NCI-H2227 (cell line): ENCODE data around the gene CREBL2.
"Not testable (repeated sequence)": the region's sequence is repeated elsewhere in the genome, so short reads cannot be mapped to it uniquely, and the experiment has no call there.

Experiments used
- DNase-seq: peaks from one replicate; lab custom pipeline; 2025; ENCODE audit not compliant: unreplicated experiment; lab: John Stamatoyannopoulos, UW

Gene CREBL2, protein sequence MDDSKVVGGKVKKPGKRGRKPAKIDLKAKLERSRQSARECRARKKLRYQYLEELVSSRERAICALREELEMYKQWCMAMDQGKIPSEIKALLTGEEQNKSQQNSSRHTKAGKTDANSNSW

DNA sequence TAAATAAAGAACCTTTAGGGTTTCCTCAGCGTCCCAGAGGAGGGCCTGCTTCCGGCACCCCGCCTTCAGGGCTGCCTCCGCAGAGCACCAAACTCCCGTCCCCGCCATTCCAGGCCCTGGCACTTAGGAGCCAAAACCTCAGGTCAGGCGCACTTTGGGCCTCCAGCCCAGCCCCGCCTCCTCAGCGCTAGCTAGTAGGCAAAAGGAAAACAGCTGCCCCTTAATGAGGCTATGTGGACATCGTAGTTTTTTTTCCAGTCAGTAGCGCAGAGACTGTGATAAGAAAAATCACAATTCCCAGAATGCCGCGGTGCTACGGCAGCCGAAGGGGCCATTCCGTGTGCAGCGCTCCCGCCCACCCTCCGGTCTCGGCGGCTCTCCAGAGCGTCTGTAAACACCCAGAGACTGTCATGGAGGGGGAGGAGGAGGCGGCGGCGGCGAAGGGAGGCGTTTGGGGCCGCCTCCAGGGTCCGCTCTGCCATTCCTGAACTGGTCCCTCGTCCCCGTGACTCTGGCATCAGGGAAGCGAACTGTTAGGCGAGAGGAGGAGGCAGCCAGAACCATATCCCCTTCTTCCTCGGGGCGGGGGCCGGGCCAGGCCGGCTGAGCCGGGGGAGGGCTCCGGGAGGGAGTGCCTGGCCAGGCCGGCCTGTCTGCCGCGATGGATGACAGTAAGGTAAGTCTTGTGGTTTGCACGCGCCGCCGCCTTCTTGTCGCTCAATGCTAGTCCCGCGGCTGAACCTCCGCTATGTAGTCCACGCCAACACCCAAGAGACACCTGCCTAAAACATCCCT, at the start of gene CREBL2:
CREBL2 (plus strand) TSS at position 365 of the 795 bp plus-strand sequence; CDS start at position 662, 297 bp downstream.
- peak; percentile 94 for DNase-seq

GRCh38 chr12:12562016-12562483, 49.6 kb upstream of the CREBL2 start:
- peak; percentile 32 for DNase-seq

GRCh38 chr12:12562585-12563261, 49.0 kb upstream of the CREBL2 start, which contains the start of gene DUSP16:
Gene DUSP16 (minus strand): TSS chr12:12562863. CDS start chr12:12521098, 41,765 bp downstream.
- peak; percentile 88 for DNase-seq

DNA sequence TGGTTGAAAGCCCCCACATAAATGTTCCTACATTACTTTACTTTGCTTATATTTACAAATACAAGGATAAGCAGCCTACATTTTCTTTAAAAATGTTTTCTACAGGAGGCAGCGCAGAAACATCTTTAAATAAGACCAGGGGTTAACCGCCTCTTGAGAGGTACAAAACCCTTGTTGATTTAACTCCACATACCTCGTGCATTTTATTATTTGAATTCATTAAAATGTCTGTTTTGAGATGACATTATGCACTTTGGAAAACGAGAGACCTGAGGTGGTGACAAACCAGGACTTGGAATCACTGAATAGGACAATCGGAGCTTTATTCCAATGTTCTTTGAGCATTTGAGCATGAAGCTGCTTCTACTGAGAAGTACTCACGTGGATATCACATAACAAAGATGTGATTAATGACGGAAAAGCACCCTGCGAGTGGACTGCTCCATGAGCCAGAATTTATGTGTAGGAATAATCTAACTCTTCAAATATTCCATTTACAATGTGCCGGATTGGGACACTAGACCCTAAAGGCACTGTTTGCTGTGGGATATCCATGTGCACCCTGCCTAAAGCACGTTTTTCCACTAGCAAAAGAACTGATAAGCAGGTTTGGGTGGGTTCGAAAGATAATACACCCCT, 48.3 kb upstream of the CREBL2 start:
- DNase-seq: no peak

GRCh38 chr12:12564911-12565310, 46.8 kb upstream of the CREBL2 start:
- no peak for DNase-seq

DNA sequence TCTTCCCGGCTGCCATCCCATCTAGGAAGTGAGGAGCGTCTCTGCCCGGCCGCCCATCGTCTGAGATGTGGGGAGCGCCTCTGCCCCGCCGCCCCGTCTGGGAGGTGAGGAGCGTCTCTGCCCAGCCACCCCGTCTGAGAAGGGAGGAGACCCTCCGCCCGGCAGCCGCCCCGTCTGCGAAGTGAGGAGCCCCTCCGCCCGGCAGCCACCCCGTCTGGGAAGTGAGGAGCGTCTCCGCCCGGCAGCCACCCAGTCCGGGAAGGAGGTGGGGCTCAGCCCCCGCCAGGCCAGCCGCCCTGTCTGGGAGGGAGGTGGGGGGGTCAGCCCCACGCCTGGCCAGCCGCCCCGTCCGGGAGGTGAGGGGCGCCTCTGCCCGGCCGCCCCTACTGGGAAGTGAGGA, 45.7 kb upstream of the CREBL2 start:
- not testable (repeated sequence) for DNase-seq

DNA sequence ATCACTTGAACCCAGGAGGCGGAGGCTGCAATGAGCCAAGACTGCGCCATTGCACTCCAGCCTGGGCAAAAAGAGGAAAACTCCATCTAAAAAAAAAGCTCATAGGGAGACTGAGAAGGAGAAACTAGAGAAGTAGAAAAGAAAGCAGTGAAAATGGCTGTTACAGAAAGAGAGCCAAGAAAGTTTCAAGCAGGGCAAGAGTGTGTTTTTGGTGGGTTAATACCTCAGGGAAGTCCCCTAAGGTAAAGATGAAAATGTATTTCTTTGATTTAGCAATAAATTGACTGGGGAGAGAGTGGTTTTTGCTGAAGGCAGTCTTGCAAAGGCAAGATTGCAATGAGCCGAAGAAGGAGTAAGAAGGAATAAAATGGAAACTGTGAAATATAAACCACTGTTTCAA, 39.0 kb upstream of the CREBL2 start:
- DNase-seq: no peak

- DNase-seq: no peak
Observed at GRCh38 chr12:12577786-12578185, 33.9 kb upstream of the CREBL2 start.

DNA sequence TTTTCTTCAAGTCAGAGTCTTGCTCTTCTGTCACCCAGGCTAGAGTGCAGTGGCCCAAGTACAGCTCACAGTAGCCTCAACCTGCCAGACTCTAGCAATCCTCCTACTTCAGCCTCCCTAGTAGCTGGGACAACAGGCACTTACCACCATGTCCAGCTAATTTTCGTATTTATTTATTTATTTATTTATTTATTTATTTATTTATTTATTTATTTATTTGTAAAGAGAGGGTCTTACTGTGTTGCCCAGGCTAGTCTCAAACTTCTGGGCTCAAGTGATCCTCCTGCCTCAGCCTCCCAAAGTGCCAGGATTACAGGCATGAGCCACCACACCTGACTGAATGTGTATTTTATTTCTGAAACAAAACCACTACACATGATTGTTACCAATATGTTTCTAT, 31.0 kb upstream of the CREBL2 start:
- DNase-seq: not testable (repeated sequence)

DNA sequence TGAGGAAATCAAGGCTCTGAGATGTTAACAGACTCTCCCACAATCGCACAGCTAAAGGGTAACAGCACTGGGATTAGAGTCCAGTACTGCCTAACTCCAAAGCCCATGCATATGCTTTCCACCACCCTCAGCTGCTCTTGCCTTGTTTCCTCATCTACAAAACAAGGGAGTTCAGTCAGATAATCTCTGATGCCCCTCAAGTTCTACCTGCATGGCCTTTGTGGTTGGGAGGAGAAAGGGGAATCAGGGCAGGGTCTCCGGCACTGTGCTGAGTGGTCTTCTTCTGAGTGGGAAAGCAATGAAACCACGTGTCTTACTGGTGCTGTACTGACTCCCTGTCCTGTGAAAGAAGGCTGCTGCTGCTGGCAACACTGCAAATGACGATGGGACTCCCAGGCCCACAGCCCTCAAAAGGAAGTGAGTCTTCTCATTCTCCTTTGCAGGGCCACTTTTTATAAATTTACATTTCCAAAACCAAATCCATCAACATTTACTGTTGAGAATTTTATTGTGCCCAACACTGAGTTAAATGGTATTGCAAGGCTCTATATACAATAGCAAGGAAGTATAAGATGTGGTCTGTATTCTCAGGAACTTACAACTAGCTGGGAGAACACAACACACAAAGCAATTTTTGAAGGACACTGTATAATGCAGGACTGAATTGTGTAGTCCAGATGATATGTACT, 29.3 kb upstream of the CREBL2 start:
- DNase-seq: no peak

DNA sequence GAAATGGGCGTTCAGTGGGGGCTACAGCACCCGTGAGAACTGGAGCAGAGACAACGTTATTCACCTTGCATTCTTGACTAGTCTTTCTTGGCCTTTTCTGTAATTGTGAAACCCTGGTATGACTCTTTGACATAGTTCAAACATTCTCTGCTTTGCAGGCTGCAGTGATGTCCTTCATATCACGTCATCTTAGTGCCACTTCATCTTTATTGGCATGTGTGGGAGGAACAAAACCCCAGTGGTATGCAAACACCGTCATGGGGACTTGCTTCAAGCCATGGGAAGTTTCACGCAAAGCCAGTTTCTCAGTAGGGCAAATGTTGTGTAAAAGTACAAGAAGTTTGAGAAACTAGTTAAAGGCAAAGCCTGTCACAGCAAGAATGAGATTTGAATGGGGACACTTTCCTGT, 28.8 kb upstream of the CREBL2 start:
- DNase-seq: no peak

GRCh38 chr12:12583510-12584178, 28.0 kb upstream of the CREBL2 start:
- DNase-seq: no peak

DNA sequence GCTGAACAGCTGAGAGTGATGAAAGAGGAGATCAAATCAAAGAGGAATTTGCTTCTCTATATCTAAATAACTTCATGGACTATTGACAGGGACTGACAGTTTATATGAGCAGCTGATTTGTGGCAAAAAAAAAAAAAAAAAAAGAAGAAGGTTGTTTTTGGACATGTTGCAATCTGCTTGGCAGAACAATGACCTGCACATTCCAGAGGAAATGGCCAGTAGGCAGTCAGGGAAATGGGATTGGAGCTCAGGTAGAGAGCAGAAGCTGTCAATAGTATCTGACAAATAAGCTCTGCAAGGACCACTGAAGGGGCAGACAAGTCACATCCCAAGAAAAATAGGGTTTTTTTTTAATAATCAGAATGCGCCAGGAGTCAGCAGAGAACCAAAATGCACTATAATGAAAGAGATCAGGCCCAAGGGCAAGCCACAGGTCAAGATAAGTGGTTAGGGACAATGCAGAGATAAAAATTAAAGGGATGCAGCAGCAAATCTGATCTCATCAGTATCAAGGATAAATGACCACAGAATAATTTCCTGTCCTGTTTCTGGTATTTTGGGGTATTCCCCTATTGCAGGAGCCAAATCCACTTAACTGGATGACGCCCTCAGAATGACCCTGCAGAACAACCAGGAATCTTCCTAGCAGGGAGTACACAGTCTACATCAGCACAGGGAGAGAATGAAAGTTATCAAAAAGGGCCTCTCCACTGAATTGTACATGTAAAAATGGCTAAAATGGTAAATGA, 26.4 kb upstream of the CREBL2 start:
- no peak for DNase-seq

GRCh38 chr12:12586879-12587675, 24.6 kb upstream of the CREBL2 start:
- no peak for DNase-seq

DNA sequence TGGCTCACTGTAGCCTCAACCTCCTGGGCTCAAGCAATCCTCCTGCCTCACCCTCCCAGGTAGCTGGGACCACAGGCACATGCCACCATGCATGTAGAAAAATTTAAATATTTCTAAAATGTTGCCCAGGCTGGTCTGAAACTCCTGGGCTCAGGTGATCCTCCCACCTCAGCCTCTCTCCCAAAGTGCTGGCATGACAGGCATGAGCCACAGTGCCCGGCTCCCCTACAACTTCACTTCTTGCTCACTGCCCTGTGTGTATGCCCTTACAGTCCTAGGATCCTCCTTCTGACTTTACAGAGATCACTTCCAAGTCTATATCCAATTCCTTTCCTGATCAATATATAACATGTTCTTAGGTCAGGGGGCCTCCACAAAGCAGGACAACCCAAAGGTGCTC, 23.8 kb upstream of the CREBL2 start:
- DNase-seq: no peak

- not testable (repeated sequence) for DNase-seq
Observed at GRCh38 chr12:12588436-12588835, 23.2 kb upstream of the CREBL2 start.

DNA sequence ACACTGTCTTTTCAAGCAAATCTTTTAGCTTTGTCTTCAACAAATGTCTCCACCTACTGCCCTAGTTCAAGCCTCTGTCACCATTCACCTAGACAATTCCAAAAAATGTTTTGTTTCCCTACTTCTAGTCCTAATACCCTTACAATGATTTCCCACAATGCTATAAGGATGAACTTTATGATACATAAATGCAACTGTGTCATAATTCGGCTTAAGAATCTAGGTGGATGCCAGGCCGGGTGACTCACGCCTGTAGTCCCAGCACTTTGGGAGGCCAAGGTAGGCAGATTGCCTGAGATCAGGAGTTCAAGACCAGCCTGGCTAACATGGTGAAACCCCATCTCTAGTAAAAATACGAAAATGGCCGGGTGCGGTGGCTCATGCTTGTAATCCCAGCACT, 20.7 kb upstream of the CREBL2 start:
- DNase-seq: no peak

- DNase-seq: no peak
Observed at GRCh38 chr12:12592930-12593329, 18.7 kb upstream of the CREBL2 start.

GRCh38 chr12:12595929-12596328, 15.7 kb upstream of the CREBL2 start:
- DNase-seq: not testable (repeated sequence)
